Measurements from ENCODE around the gene TMEM184B.

DNA sequence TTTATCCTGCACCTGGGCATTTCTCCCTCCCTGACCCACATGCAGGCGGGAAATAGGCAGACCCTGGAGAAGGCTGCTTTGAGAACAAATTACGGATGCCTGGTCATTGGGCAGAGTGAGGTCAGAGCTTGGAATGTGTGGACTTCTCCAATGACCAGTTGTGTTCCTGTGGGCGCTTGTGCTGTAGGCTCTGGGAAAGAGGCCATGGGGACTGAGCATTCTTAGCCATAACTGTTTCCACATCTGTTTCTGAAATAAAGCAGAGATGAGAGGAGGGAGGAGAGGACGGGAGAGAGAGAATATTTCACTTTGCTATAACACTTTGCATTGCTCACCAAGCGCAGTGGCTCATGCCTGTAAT lies 11.2 kb upstream of the TMEM184B start:
- no peak for TF ChIP-seq EZH2 (IDR thresholded peaks at IDR 0.05; ENCODE audit: borderline replicate concordance, insufficient read depth, low read depth, low read length, poor library complexity, severe bottlenecking)
- TF ChIP-seq, protein P1, sequence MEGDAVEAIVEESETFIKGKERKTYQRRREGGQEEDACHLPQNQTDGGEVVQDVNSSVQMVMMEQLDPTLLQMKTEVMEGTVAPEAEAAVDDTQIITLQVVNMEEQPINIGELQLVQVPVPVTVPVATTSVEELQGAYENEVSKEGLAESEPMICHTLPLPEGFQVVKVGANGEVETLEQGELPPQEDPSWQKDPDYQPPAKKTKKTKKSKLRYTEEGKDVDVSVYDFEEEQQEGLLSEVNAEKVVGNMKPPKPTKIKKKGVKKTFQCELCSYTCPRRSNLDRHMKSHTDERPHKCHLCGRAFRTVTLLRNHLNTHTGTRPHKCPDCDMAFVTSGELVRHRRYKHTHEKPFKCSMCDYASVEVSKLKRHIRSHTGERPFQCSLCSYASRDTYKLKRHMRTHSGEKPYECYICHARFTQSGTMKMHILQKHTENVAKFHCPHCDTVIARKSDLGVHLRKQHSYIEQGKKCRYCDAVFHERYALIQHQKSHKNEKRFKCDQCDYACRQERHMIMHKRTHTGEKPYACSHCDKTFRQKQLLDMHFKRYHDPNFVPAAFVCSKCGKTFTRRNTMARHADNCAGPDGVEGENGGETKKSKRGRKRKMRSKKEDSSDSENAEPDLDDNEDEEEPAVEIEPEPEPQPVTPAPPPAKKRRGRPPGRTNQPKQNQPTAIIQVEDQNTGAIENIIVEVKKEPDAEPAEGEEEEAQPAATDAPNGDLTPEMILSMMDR (IDR thresholded peaks at IDR 0.05), result no peak
